GM12874 (cell line): Measurements from ENCODE around the gene EPAS1.

ENCODE experiments used
- CTCF ChIP-seq: IDR thresholded peaks from 2 replicates; pipeline ENCODE4 v1.5.1; 2011; ENCODE audit warnings: low read depth, mild to moderate bottlenecking, control low read depth, low read length, moderate library complexity; ENCODE audit not compliant: insufficient read depth

Gene EPAS1

GRCh38 chr2:46351098-46351749 lies 54.0 kb downstream of the EPAS1 start:
- no peak for TF ChIP-seq CTCF

GRCh38 chr2:46351750-46352138 lies 54.5 kb downstream of the EPAS1 start:
- TF ChIP-seq CTCF, result no peak

GRCh38 chr2:46352621-46353020 lies 55.4 kb downstream of the EPAS1 start:
- peak; percentile 5; the same call in 1 of the 2 replicates for TF ChIP-seq CTCF

- no peak for TF ChIP-seq CTCF
Observed at GRCh38 chr2:46353509-46353908, 56.3 kb downstream of the EPAS1 start.

- no peak for TF ChIP-seq CTCF
Observed at GRCh38 chr2:46355756-46356155, 58.5 kb downstream of the EPAS1 start.

- TF ChIP-seq CTCF, result no peak
Observed at GRCh38 chr2:46356991-46357390, 59.8 kb downstream of the EPAS1 start.

GRCh38 chr2:46358713-46359112 lies 61.5 kb downstream of the EPAS1 start:
- TF ChIP-seq CTCF, result no peak
